Fibroblast of skin of left biceps (primary cell): ENCODE data around the gene UBE2QL1.

ENCODE experiments used
- DNase-seq, 2 experiments: peaks; one replicate each; pipeline ENCODE4 v3.0.0-alpha.2; 2013; ENCODE audit warnings: low read depth in 2 of 2

Gene UBE2QL1

GRCh38 chr5:6476313-6476661 lies 27.6 kb downstream of the UBE2QL1 start:
- no peak for DNase-seq

GRCh38 chr5:6478793-6479192 lies 30.1 kb downstream of the UBE2QL1 start:
- no peak for DNase-seq

GRCh38 chr5:6480133-6481051 lies 31.7 kb downstream of the UBE2QL1 start:
- DNase-seq, result no peak

GRCh38 chr5:6482735-6483134 lies 34.1 kb downstream of the UBE2QL1 start:
- DNase-seq, result no peak

- no peak for DNase-seq
Observed at GRCh38 chr5:6483880-6484382, 35.3 kb downstream of the UBE2QL1 start.

- DNase-seq, result no peak
Observed at GRCh38 chr5:6484446-6484845, 35.8 kb downstream of the UBE2QL1 start.

GRCh38 chr5:6484899-6485298 lies 36.2 kb downstream of the UBE2QL1 start:
- no peak for DNase-seq

- DNase-seq, result no peak
Observed at GRCh38 chr5:6485441-6485840, 36.8 kb downstream of the UBE2QL1 start.

- DNase-seq, result no peak
Observed at GRCh38 chr5:6486074-6486473, 37.4 kb downstream of the UBE2QL1 start.

GRCh38 chr5:6487081-6487480 lies 38.4 kb downstream of the UBE2QL1 start:
- no peak for DNase-seq

- DNase-seq, result no peak
Observed at GRCh38 chr5:6488021-6488420, 39.4 kb downstream of the UBE2QL1 start.

GRCh38 chr5:6489643-6490185 lies 41.1 kb downstream of the UBE2QL1 start:
- no peak for DNase-seq

- DNase-seq, result no peak
Observed at GRCh38 chr5:6490246-6490645, 41.6 kb downstream of the UBE2QL1 start.

- no peak for DNase-seq
Observed at GRCh38 chr5:6490693-6491092, 42.0 kb downstream of the UBE2QL1 start.

- no peak for DNase-seq
Observed at GRCh38 chr5:6491196-6491918, 42.7 kb downstream of the UBE2QL1 start.

GRCh38 chr5:6491919-6492290 lies 43.2 kb downstream of the UBE2QL1 start:
- no peak for DNase-seq

- no peak for DNase-seq
Observed at GRCh38 chr5:6492934-6493333, 44.3 kb downstream of the UBE2QL1 start.

GRCh38 chr5:6493681-6494454 lies 45.2 kb downstream of the UBE2QL1 start:
- no peak for DNase-seq

- no peak for DNase-seq
Observed at GRCh38 chr5:6494939-6495338, 46.3 kb downstream of the UBE2QL1 start.

- DNase-seq, result no peak
Observed at GRCh38 chr5:6495433-6496206, 47.0 kb downstream of the UBE2QL1 start.

- no peak for DNase-seq
Observed at GRCh38 chr5:6496207-6496584, 47.5 kb downstream of the UBE2QL1 start.
